SK-N-SH (cell line): ENCODE measurements around the gene BLID.

Source experiments
- CHD2 ChIP-seq: fragments of 150-350 bp; IDR thresholded peaks from 2 replicates; pipeline ENCODE4 v1.6.1; 2018; ENCODE audit warnings: low read length; ENCODE audit not compliant: partially characterized antibody
- CTCF ChIP-seq: fragments of 200-600 bp; sonication (generic); IDR thresholded peaks from 2 replicates; pipeline ENCODE4 v1.6.1; 2017; ENCODE audit warnings: antibody characterized with exemption, mild to moderate bottlenecking, moderate library complexity
- FOXJ3 ChIP-seq: sonication (generic); formaldehyde crosslinking; IDR thresholded peaks from 2 replicates; pipeline ENCODE4 v1.5.1; 2020; ENCODE audit warnings: mild to moderate bottlenecking, missing genetic modification reagents
- MXI1 ChIP-seq: IDR thresholded peaks from 2 replicates; pipeline ENCODE4 v1.6.1; 2012; ENCODE audit warnings: mild to moderate bottlenecking, low read depth, low read length, improper control_type of control experiment
- NFIC ChIP-seq: IDR thresholded peaks from 2 replicates; pipeline ENCODE4 v1.4.0; 2012; ENCODE audit warnings: borderline replicate concordance
- REST ChIP-seq: IDR thresholded peaks from 2 replicates; pipeline ENCODE4 v1.6.1; 2012; ENCODE audit warnings: mild to moderate bottlenecking, low read depth, low read length, moderate library complexity
- SIN3A ChIP-seq: IDR thresholded peaks from 2 replicates; pipeline ENCODE4 v1.6.1; 2012; ENCODE audit warnings: low read depth, mild to moderate bottlenecking, low read length, moderate library complexity, borderline replicate concordance
- SMC3 ChIP-seq: IDR thresholded peaks from 2 replicates; pipeline ENCODE4 v1.6.1; 2012; ENCODE audit warnings: low read depth, low read length, improper control_type of control experiment
- TEAD4 ChIP-seq: IDR thresholded peaks from 2 replicates; pipeline ENCODE4 v1.4.0; 2012; ENCODE audit warnings: mild to moderate bottlenecking, borderline replicate concordance; ENCODE audit not compliant: insufficient read depth
- USF2 ChIP-seq: fragments of 150-350 bp; IDR thresholded peaks from 2 replicates; pipeline ENCODE4 v1.6.1; 2017; ENCODE audit warnings: antibody characterized with exemption, low read length, low read depth, borderline replicate concordance

GRCh38 chr11:122095681-122096262, 20.2 kb downstream of the BLID start:
- TF ChIP-seq CTCF (no peak), CHD2 (no peak), SMC3 (no peak), NFIC (no peak), TEAD4 (peak; percentile 49; the same call in 1 of the 2 replicates), SIN3A (no peak), REST (no peak), USF2 (no peak), MXI1 (no peak), FOXJ3 (CRISPR knock-in tag) (no peak)
